T-helper 1 cell treated with Interleukin-12 subunit alpha and Interleukin-12 subunit beta and Interleukin-4 antibody, amounts not matched to agents 30 μg/mL and 1 μg/mL, for 36 hours (primary cell): ENCODE results near the gene SEC14L5.
"Not testable (repeated sequence)": the region's sequence is repeated elsewhere in the genome, so short reads cannot be mapped to it uniquely, and the experiment has no call there.

Experiments used
- H3K27ac Mint-ChIP-seq: one replicate; pipeline ENCODE4 v1.8.0; 2021; ENCODE audit warnings: mild to moderate bottlenecking, mixed read lengths
- H3K27me3 Mint-ChIP-seq: one replicate; pipeline ENCODE4 v1.8.0; 2021; ENCODE audit warnings: low read depth, mixed read lengths
- H3K36me3 Mint-ChIP-seq: one replicate; pipeline ENCODE4 v1.8.0; 2021; ENCODE audit warnings: low read depth, mixed read lengths
- H3K4me1 Mint-ChIP-seq: one replicate; pipeline ENCODE4 v1.8.0; 2021; ENCODE audit warnings: low read depth, mixed read lengths
- H3K4me3 Mint-ChIP-seq: one replicate; pipeline ENCODE4 v1.8.0; 2021; ENCODE audit warnings: mild to moderate bottlenecking, moderate library complexity, mixed read lengths
- H3K9me3 Mint-ChIP-seq: one replicate; pipeline ENCODE4 v1.8.0; 2021; ENCODE audit warnings: mixed read lengths

The SEC14L5 gene

DNA sequence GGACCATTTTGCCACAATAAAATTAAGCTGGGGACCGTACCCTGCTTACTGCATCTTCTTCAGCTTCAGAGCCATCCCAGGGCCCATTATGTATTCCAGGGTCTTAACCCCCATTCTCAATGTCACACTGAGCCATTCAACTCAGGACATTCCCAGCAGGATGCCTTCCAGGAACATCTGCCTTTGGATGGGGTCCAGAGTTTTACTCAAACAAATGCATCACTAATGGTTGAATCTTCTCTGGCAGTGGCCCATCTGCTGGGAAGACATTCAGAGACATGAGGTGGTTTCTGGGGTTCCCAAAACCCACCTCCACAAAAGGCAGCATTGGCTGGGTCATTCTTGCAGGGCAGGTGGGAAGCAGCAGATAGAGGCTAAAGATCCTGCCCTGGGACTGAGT, 3.4 kb upstream of the SEC14L5 start:
- peaks cover 16% of the 10 kb centered on the region for H3K4me1 Mint-ChIP-seq
- no peak overlapping the region for H3K27ac Mint-ChIP-seq
- H3K36me3 Mint-ChIP-seq = no peaks in the 10 kb centered on the region
- H3K9me3 Mint-ChIP-seq = no peaks in the 10 kb centered on the region
- no peak overlapping the region for H3K4me3 Mint-ChIP-seq
- peaks cover 31% of the 10 kb centered on the region for H3K27me3 Mint-ChIP-seq

DNA sequence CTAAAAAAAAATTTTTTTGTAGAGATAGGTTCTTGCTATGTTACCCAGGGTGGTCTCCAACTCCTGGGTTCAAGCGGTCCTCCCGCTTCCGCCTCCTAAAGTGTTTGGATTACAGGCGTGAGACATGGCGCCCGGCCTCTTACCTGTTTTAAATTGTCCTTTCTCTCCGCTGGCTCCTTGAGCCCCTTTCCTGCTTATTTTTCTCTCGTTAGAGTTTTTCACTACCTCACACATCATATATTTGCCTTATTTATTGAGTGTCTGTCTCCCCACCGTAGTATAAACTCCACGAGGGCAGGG, 760 bp upstream of the SEC14L5 start:
- Mint-ChIP-seq H3K4me1 (peaks cover 16% of the 10 kb centered on the region), H3K27me3 (peaks cover 32% of the 10 kb centered on the region), H3K4me3 (peak overlapping the region; percentile 88), H3K27ac (no peak overlapping the region), H3K36me3 (no peaks in the 10 kb centered on the region), H3K9me3 (no peaks in the 10 kb centered on the region)

DNA sequence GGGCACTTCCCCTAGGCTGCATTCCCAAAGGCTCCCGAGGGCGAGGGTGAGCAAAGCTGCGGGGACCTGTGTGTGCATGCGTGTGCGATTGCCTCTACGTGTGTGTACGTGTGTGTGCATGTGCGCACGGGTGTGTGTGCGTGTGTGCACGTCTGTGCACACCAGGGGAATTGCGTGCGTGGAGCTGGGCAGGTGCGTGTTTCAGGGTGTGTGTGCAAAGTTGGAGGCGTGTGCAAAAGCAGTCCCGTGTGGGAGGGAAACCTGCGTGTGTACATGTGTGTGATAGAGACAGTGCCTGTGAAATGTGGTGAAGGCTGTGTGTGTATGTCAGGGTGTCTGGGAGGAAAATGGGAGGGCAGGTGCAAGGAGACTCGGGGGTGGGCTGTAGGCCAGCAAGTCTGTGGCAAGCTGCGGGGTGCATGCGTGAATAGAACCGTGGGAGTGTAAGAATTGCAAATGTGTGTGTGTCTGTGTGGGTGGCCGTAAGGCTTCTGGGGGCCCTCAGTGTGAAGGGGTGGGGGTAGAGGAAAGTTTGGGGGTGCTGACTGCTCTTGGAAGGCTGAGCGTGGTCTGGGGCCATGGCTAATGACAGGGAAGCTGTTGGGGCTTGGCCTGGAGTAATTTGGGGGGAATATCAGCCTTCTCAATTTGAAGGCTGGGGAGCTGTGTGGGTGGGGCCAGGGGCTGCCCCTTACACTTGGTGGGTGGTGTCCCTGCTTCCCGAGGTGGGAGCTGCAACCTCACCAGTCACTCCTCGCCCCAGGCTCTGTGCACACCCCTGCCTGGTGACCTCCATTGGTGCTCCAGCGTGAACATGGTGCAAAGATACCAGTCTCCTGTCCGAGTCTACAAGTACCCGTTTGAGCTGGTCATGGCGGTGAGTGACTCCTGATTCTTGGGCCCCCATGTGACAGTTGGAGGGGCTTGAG, 644 bp downstream of the SEC14L5 start:
- Mint-ChIP-seq H3K9me3 (no peaks in the 10 kb centered on the region), H3K4me3 (peak overlapping the region; percentile 88), H3K27me3 (peaks cover 32% of the 10 kb centered on the region), H3K4me1 (peaks cover 16% of the 10 kb centered on the region), H3K36me3 (no peaks in the 10 kb centered on the region), H3K27ac (no peak overlapping the region)

DNA sequence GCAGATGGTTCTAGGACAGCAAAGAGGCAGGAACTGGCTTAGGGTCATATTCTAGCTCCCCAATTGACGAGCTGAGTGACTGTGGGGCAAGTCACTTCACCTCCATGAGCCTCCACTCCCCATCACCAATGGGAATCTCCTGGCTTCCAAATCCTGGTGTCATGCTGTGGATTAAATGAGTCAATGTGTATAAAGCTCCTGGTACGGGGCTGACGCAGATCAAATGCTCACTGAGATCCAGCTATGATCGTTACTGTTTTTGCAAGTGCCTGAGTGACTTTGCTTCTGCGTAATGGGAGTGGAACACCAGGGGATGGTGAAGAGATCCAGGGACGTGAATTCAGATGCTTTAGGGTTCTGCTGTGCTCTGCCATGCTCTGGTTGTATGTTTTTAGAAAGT, 2.4 kb downstream of the SEC14L5 start:
- Mint-ChIP-seq H3K27me3 (peaks cover 26% of the 10 kb centered on the region), H3K36me3 (no peaks in the 10 kb centered on the region), H3K9me3 (no peaks in the 10 kb centered on the region), H3K27ac (no peak overlapping the region), H3K4me3 (no peak overlapping the region), H3K4me1 (peaks cover 16% of the 10 kb centered on the region)

DNA sequence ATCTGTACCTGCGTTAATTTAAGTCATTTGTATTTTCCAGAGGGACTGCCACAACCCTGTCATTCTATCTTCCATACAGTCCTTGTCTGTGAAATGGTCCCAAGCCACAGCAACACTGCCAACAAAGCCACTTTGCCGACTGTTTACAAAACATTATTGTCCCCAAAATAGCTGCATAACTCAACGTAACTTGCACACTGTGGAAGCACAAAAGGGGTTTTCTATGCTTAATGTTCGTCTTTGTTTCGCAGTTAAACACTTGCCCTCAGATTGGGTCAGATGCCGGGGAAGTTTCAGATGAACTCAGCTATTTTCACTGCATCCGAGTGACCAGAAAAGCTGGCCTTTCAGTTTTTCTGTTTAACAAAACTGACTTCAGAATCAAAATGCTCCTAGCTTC, 4.6 kb downstream of the SEC14L5 start:
- Mint-ChIP-seq H3K36me3 (no peaks in the 10 kb centered on the region), H3K4me1 (peaks cover 5% of the 10 kb centered on the region), H3K9me3 (no peaks in the 10 kb centered on the region), H3K4me3 (no peak overlapping the region), H3K27me3 (peaks cover 13% of the 10 kb centered on the region), H3K27ac (no peak overlapping the region)

DNA sequence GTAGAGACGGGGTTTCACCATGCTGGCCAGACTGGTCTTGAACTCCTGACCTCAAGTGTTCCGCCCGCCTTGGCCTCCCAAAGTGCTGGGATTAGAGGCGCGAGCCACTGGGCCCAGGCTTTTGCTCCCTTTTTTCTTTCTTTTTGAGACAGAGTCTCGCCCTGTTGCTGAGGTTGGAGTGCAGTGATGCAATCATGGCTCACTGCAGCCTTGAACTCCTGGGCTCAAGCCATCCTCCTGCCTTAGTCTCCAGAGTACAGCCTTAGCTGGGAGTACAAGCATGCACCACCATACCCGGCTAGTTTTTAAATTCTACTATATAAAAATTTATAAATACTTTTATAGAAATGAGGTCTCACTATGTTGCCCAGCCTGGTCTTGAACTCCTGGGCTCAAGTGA, 5.4 kb downstream of the SEC14L5 start:
- H3K9me3 Mint-ChIP-seq, H3K36me3 Mint-ChIP-seq, H3K4me3 Mint-ChIP-seq, H3K27ac Mint-ChIP-seq, H3K4me1 Mint-ChIP-seq, H3K27me3 Mint-ChIP-seq: not testable (repeated sequence)

DNA sequence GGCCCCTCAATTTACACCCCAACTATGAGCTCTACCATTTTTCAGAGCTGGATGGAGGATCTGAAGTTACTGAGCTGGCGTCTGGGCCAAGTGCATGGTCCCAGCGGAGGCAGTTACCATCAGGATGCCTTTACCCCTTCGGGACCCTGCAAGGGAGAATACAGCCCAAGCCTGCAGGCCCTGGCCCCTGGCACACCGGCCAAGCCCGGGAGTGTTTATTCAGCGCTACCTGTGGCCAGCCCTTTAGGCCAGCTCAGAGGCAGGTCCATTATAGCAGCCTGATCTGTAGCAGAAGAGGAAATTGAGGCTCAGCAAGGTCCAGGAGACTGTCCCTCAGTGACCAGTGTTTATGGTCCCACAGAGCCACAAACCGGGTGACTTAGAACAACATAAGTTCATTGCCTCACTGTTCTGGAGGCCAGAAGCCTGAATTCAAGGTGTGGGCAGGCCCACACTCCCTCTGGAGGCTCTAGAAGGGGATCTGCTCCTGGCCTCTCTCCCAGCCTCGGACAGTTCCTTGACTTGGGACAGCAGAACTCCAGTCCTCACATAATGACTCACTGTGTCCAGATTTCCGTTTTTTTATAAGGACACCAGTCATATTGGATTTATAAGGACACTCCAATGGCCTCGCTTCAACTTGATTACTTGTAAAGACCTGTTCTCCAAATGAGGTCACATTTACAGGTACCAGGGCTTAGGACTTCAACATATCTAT, 8.8 kb downstream of the SEC14L5 start:
- no peaks in the 10 kb centered on the region for H3K36me3 Mint-ChIP-seq
- no peaks in the 10 kb centered on the region for H3K9me3 Mint-ChIP-seq
- no peak overlapping the region for H3K27ac Mint-ChIP-seq
- no peaks in the 10 kb centered on the region for H3K27me3 Mint-ChIP-seq
- H3K4me3 Mint-ChIP-seq = no peak overlapping the region
- no peaks in the 10 kb centered on the region for H3K4me1 Mint-ChIP-seq

DNA sequence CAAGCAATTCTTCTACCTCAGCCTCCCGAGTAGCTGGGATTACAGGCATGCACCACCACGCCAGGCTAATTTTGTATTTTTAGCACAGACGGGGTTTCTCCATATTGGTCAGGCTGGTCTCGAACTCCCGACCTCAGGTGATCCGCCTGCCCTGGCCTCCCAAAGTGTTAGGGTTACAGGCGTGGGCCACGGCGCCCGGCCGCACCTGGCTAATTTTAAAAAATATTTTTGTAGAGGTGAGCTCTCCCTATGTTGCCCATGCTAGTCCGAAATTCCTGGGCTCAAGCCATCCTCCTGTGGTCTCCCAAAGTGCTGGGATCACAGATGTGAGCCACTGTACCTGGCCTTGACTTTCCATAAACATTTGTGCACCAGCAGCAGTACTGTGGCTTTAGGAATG, 10.1 kb downstream of the SEC14L5 start:
- not testable (repeated sequence) for H3K36me3 Mint-ChIP-seq, H3K4me1 Mint-ChIP-seq, H3K9me3 Mint-ChIP-seq, H3K27ac Mint-ChIP-seq, H3K27me3 Mint-ChIP-seq, H3K4me3 Mint-ChIP-seq

DNA sequence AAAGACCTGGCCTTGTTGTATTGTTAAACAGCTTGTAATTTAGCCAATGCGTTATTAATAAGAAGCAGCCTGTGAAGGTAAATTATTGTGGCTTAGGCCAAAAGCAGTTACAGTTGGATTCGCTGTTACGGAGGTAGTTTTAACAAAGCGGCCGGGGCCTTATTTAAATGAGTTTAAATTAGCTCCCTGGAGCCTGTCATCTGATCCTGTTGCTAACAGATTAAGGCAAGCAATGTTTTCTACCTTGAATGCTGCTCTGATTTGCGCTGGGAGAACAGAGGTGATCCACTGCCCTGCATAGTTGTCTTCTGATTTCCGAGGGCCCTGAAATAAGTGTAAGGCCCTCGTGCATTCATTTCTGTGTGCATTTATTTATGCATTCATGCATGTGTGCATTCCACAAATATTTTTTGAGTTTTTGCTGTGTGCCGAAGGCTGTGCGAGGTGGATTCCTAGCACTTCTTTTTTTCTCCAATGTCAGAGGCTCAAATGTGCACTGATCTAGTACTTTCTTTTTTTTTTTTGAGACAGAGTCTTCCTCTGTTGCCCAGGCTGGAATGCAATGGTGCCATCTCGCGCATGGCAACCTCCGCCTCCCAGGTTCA, 10.9 kb downstream of the SEC14L5 start:
- no peaks in the 10 kb centered on the region for H3K27me3 Mint-ChIP-seq
- H3K4me3 Mint-ChIP-seq = no peak overlapping the region
- no peaks in the 10 kb centered on the region for H3K4me1 Mint-ChIP-seq
- peaks cover 7% of the 10 kb centered on the region for H3K9me3 Mint-ChIP-seq
- no peak overlapping the region for H3K27ac Mint-ChIP-seq
- H3K36me3 Mint-ChIP-seq = no peaks in the 10 kb centered on the region

DNA sequence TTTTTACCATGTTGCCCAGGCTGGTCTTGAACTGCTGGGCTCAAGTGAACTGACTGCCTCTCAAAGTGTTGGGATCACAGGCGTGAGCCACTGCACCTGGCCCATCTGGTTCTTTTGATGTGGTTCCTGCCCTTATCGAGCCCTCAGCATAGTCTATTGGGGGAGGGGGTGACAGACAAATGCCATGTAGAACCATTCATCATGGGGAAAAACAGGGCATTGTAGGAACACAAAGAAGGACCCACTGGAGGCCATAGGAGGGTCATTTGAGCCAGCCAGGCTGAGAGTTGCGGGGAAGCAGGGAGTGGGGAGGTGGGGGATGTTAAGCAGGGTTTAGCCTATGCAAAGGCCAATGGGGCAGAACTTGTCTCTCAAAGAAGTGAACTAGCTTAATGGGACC, 11.9 kb downstream of the SEC14L5 start:
- peaks cover 7% of the 10 kb centered on the region for H3K9me3 Mint-ChIP-seq
- no peak overlapping the region for H3K27ac Mint-ChIP-seq
- H3K4me3 Mint-ChIP-seq = no peak overlapping the region
- no peaks in the 10 kb centered on the region for H3K4me1 Mint-ChIP-seq
- no peaks in the 10 kb centered on the region for H3K36me3 Mint-ChIP-seq
- no peaks in the 10 kb centered on the region for H3K27me3 Mint-ChIP-seq

DNA sequence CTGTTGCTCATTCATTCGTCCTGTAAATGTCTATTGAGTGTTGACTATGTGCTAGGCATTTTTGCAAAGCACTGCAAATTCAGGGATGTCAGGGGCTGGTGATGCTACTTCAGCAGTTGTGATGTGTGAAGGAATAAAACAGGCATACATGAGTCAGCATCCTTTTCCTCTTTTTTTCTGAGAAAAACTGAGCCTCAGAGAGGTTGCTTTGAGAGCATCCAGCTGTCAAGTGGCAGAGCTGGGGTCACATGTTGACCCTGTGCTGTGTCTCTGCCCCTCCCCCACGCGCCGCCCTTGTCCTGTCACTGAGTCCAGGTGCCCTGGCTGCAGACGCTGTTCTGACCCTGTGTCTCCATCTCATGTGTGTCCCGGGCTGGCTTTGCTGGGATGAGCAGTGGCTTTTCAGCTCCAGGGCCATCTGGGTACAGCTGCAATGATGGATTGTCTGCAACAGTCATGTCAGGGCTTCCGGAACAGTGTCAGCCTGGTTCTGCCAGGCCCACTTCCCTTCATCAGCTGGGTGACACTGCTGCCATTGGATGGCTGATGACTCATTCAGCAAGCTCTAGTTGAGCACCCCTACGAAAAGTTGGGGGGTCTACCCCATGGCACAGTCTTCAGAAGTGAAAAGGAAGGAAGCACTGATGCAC, 14.9 kb downstream of the SEC14L5 start:
- peaks cover 3% of the 10 kb centered on the region for H3K27me3 Mint-ChIP-seq
- no peaks in the 10 kb centered on the region for H3K36me3 Mint-ChIP-seq
- H3K4me1 Mint-ChIP-seq = no peaks in the 10 kb centered on the region
- H3K9me3 Mint-ChIP-seq = peaks cover 12% of the 10 kb centered on the region
- peak overlapping the region; percentile 41 for H3K27ac Mint-ChIP-seq
- no peak overlapping the region for H3K4me3 Mint-ChIP-seq

DNA sequence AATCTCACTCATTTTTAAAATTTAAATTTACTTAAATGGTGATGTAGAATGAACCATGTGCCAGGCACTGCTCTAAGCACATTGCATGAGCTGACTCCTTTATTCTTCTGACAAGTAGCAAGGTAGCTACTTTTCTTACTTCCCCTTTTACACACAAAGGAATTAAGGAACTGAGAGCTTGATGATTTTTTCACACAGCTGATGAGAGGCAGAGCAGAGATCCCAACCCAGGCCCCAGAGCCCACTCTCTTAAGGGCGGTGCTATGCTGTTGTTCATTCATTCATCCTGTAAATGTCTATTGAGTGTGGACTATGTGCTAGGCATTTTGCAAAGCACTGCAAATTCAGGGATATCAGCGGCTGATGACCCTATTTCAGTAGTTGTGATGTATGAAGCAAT, 17.9 kb downstream of the SEC14L5 start:
- Mint-ChIP-seq H3K4me3 (no peak overlapping the region), H3K4me1 (no peaks in the 10 kb centered on the region), H3K27me3 (peaks cover 3% of the 10 kb centered on the region), H3K36me3 (no peaks in the 10 kb centered on the region), H3K9me3 (peaks cover 12% of the 10 kb centered on the region), H3K27ac (no peak overlapping the region)

DNA sequence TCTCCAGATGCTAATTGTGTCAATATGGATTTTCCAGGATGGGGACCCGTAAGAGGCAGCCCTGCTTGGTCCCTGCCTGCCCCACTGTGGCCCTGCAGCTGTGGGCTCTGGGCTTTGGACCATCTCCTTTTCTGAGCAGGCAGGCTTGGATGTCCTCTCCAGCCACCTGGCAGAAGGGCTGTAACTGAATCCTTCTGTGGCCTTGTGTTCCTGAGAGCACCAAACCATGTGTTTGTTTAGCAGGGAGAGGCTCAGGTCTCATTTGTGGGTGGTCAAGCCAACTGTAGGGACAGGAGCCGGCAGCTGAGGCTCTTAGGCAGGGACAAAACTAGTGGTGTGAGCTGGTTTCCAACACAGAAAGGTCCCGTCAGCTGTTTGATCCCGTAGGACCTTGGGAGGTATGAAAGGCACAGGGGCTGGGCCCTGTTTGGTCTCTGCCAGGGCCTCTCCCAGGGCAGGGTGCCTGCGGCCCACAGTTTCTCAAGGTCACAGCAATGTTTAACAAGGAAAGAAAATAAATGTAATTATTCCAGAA, 18.5 kb downstream of the SEC14L5 start:
- Mint-ChIP-seq H3K9me3 (peaks cover 12% of the 10 kb centered on the region), H3K36me3 (no peaks in the 10 kb centered on the region), H3K4me1 (no peaks in the 10 kb centered on the region), H3K4me3 (no peak overlapping the region), H3K27ac (no peak overlapping the region), H3K27me3 (peaks cover 3% of the 10 kb centered on the region)

DNA sequence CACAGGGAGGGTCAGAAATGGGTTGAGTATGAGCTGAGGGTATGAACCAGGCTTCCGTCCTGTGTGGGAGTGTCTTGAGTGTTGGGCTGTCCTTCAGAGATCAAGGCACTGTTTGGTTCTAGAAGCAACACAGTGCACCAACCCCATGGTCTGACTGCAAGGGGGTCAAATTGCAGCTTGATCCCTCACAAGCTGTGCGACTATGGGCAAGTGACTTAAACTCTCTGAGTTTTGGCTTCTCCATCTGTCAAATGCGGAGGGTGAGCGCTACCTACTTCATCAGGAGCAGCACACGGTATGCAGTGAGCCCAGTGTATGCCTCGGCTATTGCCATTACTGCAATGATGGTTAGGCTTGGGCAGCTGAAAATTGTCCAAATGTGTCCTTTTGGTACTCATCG, 21.0 kb downstream of the SEC14L5 start:
- no peak overlapping the region for H3K27ac Mint-ChIP-seq
- H3K4me1 Mint-ChIP-seq = no peaks in the 10 kb centered on the region
- H3K9me3 Mint-ChIP-seq = peaks cover 9% of the 10 kb centered on the region
- H3K27me3 Mint-ChIP-seq = peaks cover 7% of the 10 kb centered on the region
- H3K36me3 Mint-ChIP-seq = no peaks in the 10 kb centered on the region
- no peak overlapping the region for H3K4me3 Mint-ChIP-seq
